ENCODE results near the gene AP1B1.

Gene AP1B1

GRCh38 chr22:29311464-29312217 is 76.7 kb downstream of the AP1B1 start:
- no peak for DNase-seq

GRCh38 chr22:29310863-29311339 is 77.5 kb downstream of the AP1B1 start:
- DNase-seq: peak; percentile 55

- no peak for DNase-seq
These were observed 78.1 kb downstream of the AP1B1 start for GRCh38 chr22:29310065-29310862.

GRCh38 chr22:29309332-29310064 is 78.9 kb downstream of the AP1B1 start:
- DNase-seq: no peak

GRCh38 chr22:29308791-29309262 is 79.5 kb downstream of the AP1B1 start:
- DNase-seq: no peak

GRCh38 chr22:29308148-29308790 is 80.1 kb downstream of the AP1B1 start:
- DNase-seq: no peak

- no peak for DNase-seq
These were observed 80.7 kb downstream of the AP1B1 start for GRCh38 chr22:29307596-29308147.

GRCh38 chr22:29306835-29307595 is 81.4 kb downstream of the AP1B1 start:
- DNase-seq: no peak

GRCh38 chr22:29306175-29306834 is 82.1 kb downstream of the AP1B1 start, which contains the start of gene GAS2L1:
GAS2L1 (plus strand) TSS chr22:29306650; CDS start chr22:29308106, 1,456 bp downstream.
- DNase-seq: no peak

GRCh38 chr22:29305836-29306174 is 82.6 kb downstream of the AP1B1 start:
- DNase-seq: no peak

GRCh38 chr22:29302681-29303465 is 85.5 kb downstream of the AP1B1 start:
- no peak for DNase-seq

GRCh38 chr22:29302402-29302680 is 86.0 kb downstream of the AP1B1 start:
- no peak for DNase-seq

- no peak for DNase-seq
These were observed 86.5 kb downstream of the AP1B1 start for GRCh38 chr22:29301716-29302401.

- no peak for DNase-seq
These were observed 87.4 kb downstream of the AP1B1 start for GRCh38 chr22:29300807-29301601.

- no peak for DNase-seq
These were observed 87.9 kb downstream of the AP1B1 start for GRCh38 chr22:29300467-29300806.

GRCh38 chr22:29299136-29299900 is 89.1 kb downstream of the AP1B1 start:
- no peak for DNase-seq

GRCh38 chr22:29298641-29299040 is 89.7 kb downstream of the AP1B1 start:
- no peak for DNase-seq

- DNase-seq: no peak
These were observed 96.0 kb downstream of the AP1B1 start for GRCh38 chr22:29292379-29292778.

Data from activated T-cell treated with anti-CD3 and anti-CD28 coated beads for 4 hours (primary cell).